ENCODE results near the gene AP1S2.

Gene AP1S2

GRCh38 chrX:15804563-15804962, 50.0 kb downstream of the AP1S2 start:
- DNase-seq: no peak

- no peak for DNase-seq
Measured at GRCh38 chrX:15797707-15798106, 56.9 kb downstream of the AP1S2 start.

GRCh38 chrX:15790769-15791290, 63.8 kb downstream of the AP1S2 start:
- no peak for DNase-seq

DNA sequence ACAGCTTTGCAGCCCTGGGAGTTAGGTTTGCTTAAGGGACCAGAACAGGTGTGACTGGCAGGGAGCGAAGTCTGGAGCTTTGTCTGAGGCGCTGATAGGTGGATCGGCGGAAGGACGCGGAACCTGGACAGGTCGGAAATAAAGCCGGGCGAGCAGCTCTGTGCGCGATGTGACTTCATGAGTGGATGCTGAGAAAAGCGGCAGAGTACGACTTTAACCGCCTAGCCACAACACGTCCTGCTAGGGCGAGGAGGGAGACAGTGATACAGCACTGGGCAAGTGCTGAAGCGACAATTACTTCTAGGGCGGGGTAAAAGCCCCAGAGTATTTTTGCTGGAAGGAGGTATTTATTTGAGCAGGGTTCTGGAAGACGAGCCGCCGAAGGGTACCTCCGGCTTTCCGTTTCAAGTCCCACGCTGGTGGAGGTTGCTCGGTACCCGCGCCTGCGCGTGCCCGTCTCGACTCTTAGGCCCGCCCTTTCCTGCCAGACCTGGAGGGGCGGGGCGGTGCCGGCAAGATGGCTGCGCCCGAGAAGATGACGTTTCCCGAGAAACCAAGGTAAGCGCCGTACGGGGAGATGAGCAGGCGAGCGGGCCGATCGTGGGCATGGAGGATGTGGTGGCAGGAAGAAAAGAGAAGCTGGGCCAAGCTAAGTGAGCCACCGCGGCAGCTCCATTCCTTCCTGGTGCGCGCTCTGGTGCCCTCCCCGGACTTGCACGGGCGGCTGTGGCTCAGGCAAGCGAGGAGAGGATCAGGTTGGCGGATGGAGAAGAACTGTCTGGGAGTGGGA, 64.4 kb downstream of the AP1S2 start, which contains the start of gene ZRSR2:
TSS of gene ZRSR2 (plus strand) at position 506 of the 790 bp plus-strand sequence. CDS start at position 518, 12 bp downstream.
- peak; percentile 41 for DNase-seq

- no peak for DNase-seq
Measured at GRCh38 chrX:15786915-15787314, 67.7 kb downstream of the AP1S2 start.

GRCh38 chrX:15785176-15785750, 69.3 kb downstream of the AP1S2 start:
- DNase-seq: no peak

- no peak for DNase-seq
Measured at GRCh38 chrX:15781961-15782699, 72.5 kb downstream of the AP1S2 start.

Measured in NCI-H524 treated with DMSO at 0.1 percent for 48 hours (cell line).